ENCODE results near the gene YBX2. TPM values are rescaled to one million over a fixed set of nuclear protein-coding genes. Genes with fewer than 3 reads are reported as not detected.
A peak's percentile ranks its signal among the peaks of the same experiment; 100 is the strongest.

YBX2 gene
- total RNA-seq, 1 donor from 2014 or later: 0.57 TPM

DNA sequence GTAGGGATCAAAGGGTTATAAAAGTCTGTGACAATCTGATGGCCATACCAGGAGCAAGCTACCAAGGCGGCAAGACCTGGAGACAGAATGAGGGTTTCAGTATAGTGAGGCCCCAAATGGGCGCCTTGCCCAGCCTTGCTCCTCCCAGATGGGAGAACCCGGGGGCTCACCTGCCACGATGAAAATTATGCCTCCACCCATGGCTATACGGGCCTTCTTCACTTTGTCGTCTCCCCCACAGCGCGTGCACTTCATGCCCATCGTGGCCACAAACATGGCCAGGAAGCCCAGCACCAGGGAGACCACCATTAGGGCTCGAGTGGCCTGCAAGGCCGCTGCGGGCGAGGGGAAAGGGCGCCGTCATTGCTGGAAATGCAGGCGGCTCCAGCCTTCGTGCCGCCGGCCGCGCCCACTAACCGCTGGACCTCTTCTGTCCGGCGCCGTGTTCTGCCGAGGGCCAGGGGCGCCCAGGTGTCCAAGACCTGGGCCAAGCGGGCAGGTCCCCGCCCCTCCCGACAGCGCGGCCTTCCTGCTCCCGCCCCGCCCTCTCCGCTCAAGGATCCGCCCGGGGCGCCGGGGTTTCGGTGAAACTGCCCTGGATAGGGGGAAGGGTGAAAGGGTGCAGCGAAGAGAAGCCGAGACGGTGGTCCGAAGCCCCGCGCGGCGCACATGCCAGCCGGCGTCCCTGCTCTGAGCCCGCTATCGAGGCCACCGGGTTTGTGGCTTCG lies 33.6 kb downstream of the YBX2 start:
- peaks cover 19% of the 10 kb centered on the region for H3K36me3 Mint-ChIP-seq (ENCODE audit: low read depth)
- peaks cover 22% of the 10 kb centered on the region for H3K4me1 Mint-ChIP-seq (ENCODE audit: low read depth)
- H3K27me3 Mint-ChIP-seq (ENCODE audit: low read depth): peaks cover 11% of the 10 kb centered on the region
- H3K4me3 Mint-ChIP-seq (ENCODE audit: unreplicated experiment): peak overlapping the region; percentile 61
- no peak for DNase-seq (ENCODE audit: low spot score)
- no peaks in the 10 kb centered on the region for H3K9me3 Mint-ChIP-seq (ENCODE audit: low read depth)
- TF ChIP-seq, protein P1, sequence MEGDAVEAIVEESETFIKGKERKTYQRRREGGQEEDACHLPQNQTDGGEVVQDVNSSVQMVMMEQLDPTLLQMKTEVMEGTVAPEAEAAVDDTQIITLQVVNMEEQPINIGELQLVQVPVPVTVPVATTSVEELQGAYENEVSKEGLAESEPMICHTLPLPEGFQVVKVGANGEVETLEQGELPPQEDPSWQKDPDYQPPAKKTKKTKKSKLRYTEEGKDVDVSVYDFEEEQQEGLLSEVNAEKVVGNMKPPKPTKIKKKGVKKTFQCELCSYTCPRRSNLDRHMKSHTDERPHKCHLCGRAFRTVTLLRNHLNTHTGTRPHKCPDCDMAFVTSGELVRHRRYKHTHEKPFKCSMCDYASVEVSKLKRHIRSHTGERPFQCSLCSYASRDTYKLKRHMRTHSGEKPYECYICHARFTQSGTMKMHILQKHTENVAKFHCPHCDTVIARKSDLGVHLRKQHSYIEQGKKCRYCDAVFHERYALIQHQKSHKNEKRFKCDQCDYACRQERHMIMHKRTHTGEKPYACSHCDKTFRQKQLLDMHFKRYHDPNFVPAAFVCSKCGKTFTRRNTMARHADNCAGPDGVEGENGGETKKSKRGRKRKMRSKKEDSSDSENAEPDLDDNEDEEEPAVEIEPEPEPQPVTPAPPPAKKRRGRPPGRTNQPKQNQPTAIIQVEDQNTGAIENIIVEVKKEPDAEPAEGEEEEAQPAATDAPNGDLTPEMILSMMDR (IDR thresholded peaks at IDR 0.05): no peak
- H3K27ac Mint-ChIP-seq (ENCODE audit: unreplicated experiment): no peak overlapping the region

DNA sequence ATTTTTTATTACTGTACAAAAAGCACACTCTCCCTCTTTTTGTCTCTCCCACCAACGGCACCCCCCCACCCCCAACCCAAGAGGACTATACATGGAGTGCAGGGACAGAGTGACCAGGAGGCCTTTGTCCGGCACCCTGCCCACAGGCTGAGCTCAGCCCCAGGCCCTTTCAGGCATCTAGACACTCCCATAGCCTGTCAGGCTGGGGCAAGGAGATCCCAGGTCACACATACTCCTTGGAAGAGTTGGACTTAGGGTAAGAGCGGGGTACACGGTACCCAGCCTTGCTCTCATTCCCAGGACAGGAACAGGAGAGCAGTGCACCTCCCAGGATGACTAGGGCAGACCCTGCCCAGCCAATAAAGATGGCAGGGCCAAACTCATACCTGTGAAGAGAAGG lies 34.3 kb downstream of the YBX2 start:
- Mint-ChIP-seq H3K9me3 (ENCODE audit: low read depth) (no peaks in the 10 kb centered on the region), H3K4me1 (ENCODE audit: low read depth) (peaks cover 22% of the 10 kb centered on the region), H3K36me3 (ENCODE audit: low read depth) (peaks cover 19% of the 10 kb centered on the region), H3K27me3 (ENCODE audit: low read depth) (peaks cover 11% of the 10 kb centered on the region), H3K4me3 (ENCODE audit: unreplicated experiment) (no peak overlapping the region), H3K27ac (ENCODE audit: unreplicated experiment) (no peak overlapping the region)
- no peak for DNase-seq (ENCODE audit: low spot score)
- TF ChIP-seq, protein P1 (IDR thresholded peaks at IDR 0.05): no peak

DNA sequence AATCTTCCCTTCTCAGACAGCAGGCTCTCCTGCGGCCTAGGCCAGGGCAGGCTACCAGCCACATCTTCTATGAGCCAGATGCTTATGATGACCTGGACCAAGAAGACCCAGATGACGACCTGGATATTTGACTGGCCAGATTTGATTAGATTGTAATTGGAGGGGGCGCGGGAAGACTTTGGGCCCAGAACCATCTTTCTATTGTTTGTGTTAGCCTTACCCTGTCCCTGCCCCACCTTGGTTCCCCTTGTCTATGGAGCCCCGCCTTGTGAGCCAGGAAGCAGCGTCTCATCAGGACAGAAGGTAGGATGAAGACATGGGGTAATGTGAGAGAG lies 34.9 kb downstream of the YBX2 start:
- no peaks in the 10 kb centered on the region for H3K9me3 Mint-ChIP-seq (ENCODE audit: low read depth)
- TF ChIP-seq, protein P1 (IDR thresholded peaks at IDR 0.05): no peak
- peaks cover 21% of the 10 kb centered on the region for H3K4me1 Mint-ChIP-seq (ENCODE audit: low read depth)
- H3K27ac Mint-ChIP-seq (ENCODE audit: unreplicated experiment): no peak overlapping the region
- peaks cover 11% of the 10 kb centered on the region for H3K27me3 Mint-ChIP-seq (ENCODE audit: low read depth)
- H3K36me3 Mint-ChIP-seq (ENCODE audit: low read depth): peaks cover 22% of the 10 kb centered on the region
- DNase-seq (ENCODE audit: low spot score): no peak
- no peak overlapping the region for H3K4me3 Mint-ChIP-seq (ENCODE audit: unreplicated experiment)

DNA sequence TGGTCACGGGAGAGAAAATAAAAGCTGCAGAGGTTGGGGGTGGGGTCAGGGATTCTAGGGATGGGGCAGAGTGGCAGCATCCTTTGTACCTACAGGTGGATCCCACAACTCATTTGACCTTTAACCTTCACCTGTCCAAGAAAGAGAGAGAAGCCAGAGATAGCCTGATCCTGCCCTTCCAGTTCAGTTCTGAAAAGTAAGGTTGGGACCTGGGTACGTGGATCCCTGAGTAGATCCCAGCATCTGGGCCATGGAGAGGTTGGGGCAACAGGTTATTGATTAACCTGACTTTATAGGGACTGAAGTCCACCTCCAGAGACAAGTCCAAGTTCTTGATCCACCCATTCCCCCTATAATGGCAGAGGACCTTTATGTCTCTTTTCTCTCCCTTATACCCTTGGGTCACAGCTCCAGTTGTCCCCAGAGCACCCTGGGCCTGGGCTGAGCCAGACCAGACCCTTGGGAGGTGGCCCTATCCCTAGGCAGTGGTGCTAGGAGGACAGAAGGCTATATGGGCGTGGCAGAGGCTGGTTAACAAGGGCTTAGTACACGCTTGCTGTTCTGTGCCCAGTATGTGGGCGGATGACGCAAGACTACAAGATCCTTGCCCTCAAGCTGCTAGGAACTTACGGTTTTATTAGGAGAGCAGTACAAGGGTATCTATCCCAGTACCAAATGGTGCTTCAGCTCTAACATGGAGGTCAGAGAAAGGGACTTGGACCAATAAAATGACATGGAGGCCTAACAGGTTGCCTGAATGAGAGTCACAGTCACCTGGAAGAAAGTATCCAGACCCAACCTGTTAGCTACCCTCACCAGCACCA lies 35.5 kb downstream of the YBX2 start:
- H3K36me3 Mint-ChIP-seq (ENCODE audit: low read depth): peaks cover 22% of the 10 kb centered on the region
- no peak overlapping the region for H3K27ac Mint-ChIP-seq (ENCODE audit: unreplicated experiment)

More for the DNA sequence above, 35.5 kb downstream of the YBX2 start:
- H3K9me3 Mint-ChIP-seq (ENCODE audit: low read depth): no peaks in the 10 kb centered on the region
- no peak for DNase-seq (ENCODE audit: low spot score)
- H3K27me3 Mint-ChIP-seq (ENCODE audit: low read depth): peaks cover 11% of the 10 kb centered on the region
- H3K4me3 Mint-ChIP-seq (ENCODE audit: unreplicated experiment): no peak overlapping the region
- peaks cover 19% of the 10 kb centered on the region for H3K4me1 Mint-ChIP-seq (ENCODE audit: low read depth)
- TF ChIP-seq, protein P1 (IDR thresholded peaks at IDR 0.05): no peak
